H1 (cell line): Measurements from ENCODE around the gene ITGB2. TPM values are rescaled to one million over a fixed set of nuclear protein-coding genes. Genes with fewer than 3 reads are reported as not detected.
A peak's percentile ranks its signal among the peaks of the same experiment; 100 is the strongest.

ENCODE experiments used
- CEBPB ChIP-seq: IDR thresholded peaks from 2 replicates; pipeline ENCODE4 v1.6.1; 2012; ENCODE audit warnings: low read depth, low read length
- CHD2 ChIP-seq: IDR thresholded peaks from 2 replicates; pipeline ENCODE4 v1.6.1; 2012; ENCODE audit warnings: low read length, improper control_type of control experiment
- CREB1 ChIP-seq: IDR thresholded peaks from 2 replicates; pipeline ENCODE4 v1.6.1; 2012; ENCODE audit warnings: inconsistent platforms
- EZH2 ChIP-seq: fragments of 200-600 bp; sonication (generic); IDR thresholded peaks from 2 replicates; pipeline ENCODE4 v1.7.1; 2012; ENCODE audit warnings: low read depth, mild to moderate bottlenecking, moderate library complexity, low read length, inconsistent platforms; ENCODE audit not compliant: severe bottlenecking
- RFX5 ChIP-seq: IDR thresholded peaks from 2 replicates; pipeline ENCODE4 v1.6.1; 2011; ENCODE audit warnings: low read depth, low read length, improper control_type of control experiment, borderline replicate concordance
- RNF2 ChIP-seq: fragments of 200-900, 300-1000 bp; sonication (generic); IDR thresholded peaks from 2 replicates; pipeline ENCODE4 v1.7.1; 2016; ENCODE audit warnings: borderline replicate concordance, low read depth, mild to moderate bottlenecking, antibody characterized with exemption, low read length; ENCODE audit not compliant: poor library complexity, severe bottlenecking; ENCODE audit errors: missing control alignments
- TAF7 ChIP-seq: optimal IDR thresholded peaks from 2 replicates; pipeline ENCODE3; 2011; ENCODE audit warnings: low read depth, mild to moderate bottlenecking, inconsistent platforms, low read length, moderate library complexity, borderline replicate concordance
- YY1 ChIP-seq: IDR thresholded peaks from 2 replicates; pipeline ENCODE4 v1.6.1; 2011; ENCODE audit warnings: low read depth, mild to moderate bottlenecking, low read length
- polyA plus RNA-seq, 7 experiments: library from polyadenylated mRNA; depleted of rRNA in 3 of 7; stranded (reverse) in 5 of 7; unstranded in 2 of 7; fragments of >200 nt in 5 of 7; fragments of 200-250 nt in 2 of 7; gene quantifications; 1 replicate in 5 of 7; 2 replicates in 1 of 7; 4 replicates in 1 of 7; pipeline versions ENCODE4 v1.2.1 to v1.2.3, GENCODE V29; 2011 to 2013; ENCODE audit warnings: missing spikeins in 2 of 7, mixed read lengths in 2 of 7
- total RNA-seq: library from RNA; stranded (reverse); fragmentation: NEBNext Ultra II Directional; extraction: Animal tissue kit (Norgen Biotek cat#: 25700); gene quantifications from 2 replicates; pipeline ENCODE4 v1.2.1, GENCODE V29; 2021
- TF ChIP-seq, protein P1 (sequence below): IDR thresholded peaks from 2 replicates; pipeline ENCODE4 v1.6.1; 2011; ENCODE audit warnings: low read depth, mild to moderate bottlenecking, low read length; ENCODE audit not compliant: insufficient read depth

Gene ITGB2
- total and polyA plus RNA-seq, 2 of the 8 experiments (the other 6 are each of a cell fraction or from before 2014, with no cell fraction given), result 0.24 to 0.63 TPM

DNA sequence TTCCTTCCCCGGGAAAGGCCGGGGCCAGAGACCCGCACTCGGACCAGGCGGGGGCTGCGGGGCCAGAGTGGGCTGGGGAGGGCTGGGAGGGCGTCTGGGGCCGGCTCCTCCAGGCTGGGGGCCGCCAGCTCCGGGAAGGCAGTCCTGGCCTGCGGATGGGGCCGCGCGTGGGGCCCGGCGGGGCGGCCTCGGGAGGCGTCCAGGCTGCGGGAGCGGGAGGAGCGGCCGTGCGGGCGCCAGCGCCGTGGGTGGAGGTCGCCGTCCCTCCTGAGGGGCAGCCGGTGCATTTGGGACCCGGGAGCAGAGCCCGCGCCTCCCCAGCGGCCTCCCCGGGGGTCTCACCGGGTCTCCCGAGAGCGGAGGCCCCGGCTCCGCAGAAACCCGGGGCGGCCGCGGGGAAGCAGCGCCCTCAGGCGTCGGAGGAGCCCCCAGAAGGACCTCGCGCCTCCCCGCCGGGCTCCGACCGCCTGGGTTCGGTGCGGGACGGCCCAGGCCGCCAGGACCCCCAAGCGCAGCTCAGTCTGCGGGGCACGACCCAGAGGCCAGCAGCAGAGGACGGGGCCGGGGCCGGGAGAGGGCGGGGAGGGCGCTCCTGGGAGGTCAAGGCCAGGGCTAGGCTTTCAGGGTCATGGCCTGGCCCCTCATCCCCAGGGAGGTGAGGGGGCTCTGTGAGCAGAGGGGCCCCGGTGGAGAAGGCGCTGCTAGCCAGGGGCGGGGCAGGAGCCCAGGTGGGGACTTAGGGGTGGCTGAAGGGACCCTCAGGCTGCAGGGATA, 11.9 kb upstream of the ITGB2 start (continued):
- TF ChIP-seq EZH2 (peak; percentile 4), RFX5 (no peak), CHD2 (no peak), CREB1 (no peak), TAF7 (no peak), YY1 (no peak), RNF2 (peak; percentile 8), CEBPB (no peak)
- TF ChIP-seq, protein P1, sequence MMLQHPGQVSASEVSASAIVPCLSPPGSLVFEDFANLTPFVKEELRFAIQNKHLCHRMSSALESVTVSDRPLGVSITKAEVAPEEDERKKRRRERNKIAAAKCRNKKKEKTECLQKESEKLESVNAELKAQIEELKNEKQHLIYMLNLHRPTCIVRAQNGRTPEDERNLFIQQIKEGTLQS, result no peak
